Muscle of leg (tissue), 11 donors: ENCODE results near the gene PTPRK. TPM values are rescaled to one million over a fixed set of nuclear protein-coding genes. Genes with fewer than 3 reads are reported as not detected.

Experiments
- DNase-seq: peaks from one replicate; pipeline ENCODE4 v3.0.0; 2013
- H3K27ac ChIP-seq: one replicate; pipeline ENCODE4 v1.5.1; 2013; ENCODE audit warnings: mild to moderate bottlenecking, low read length, control low read depth
- H3K27me3 ChIP-seq: one replicate; pipeline ENCODE4 v1.6.1; 2013; ENCODE audit warnings: low read length; ENCODE audit not compliant: control insufficient read depth, insufficient read depth
- H3K36me3 ChIP-seq: one replicate; pipeline ENCODE4 v1.6.1; 2013; ENCODE audit warnings: low read length; ENCODE audit not compliant: control insufficient read depth, insufficient read depth
- H3K4me1 ChIP-seq: one replicate; pipeline ENCODE4 v1.6.1; 2013; ENCODE audit warnings: low read length; ENCODE audit not compliant: control insufficient read depth, insufficient read depth
- H3K4me3 ChIP-seq: one replicate; pipeline ENCODE4 v1.5.1; 2013; ENCODE audit warnings: low read length, control low read depth
- H3K9me3 ChIP-seq: replicated peaks from 2 replicates; pipeline ENCODE4 v1.6.1; 2013; ENCODE audit warnings: low read depth, low read length; ENCODE audit not compliant: control insufficient read depth
- WGBS: methylation state at CpG from one replicate; pipeline ENCODE4 v1.1.5; 2013; ENCODE audit warnings: missing lambda C conversion rate; ENCODE audit not compliant: insufficient coverage; 5-methylcytosine and 5-hydroxymethylcytosine counted together
- polyA plus RNA-seq, 8 donors: library from polyadenylated mRNA; unstranded; fragments of 120-200 nt; gene quantifications; one replicate each; pipeline versions ENCODE4 v1.2.1 to v1.2.3, GENCODE V29; 2013; ENCODE audit warnings: inconsistent platforms in 1 of 8, low replicate concordance in 1 of 8; ENCODE audit not compliant: insufficient read length in 8 of 8, insufficient read depth in 1 of 8
- total RNA-seq: library from RNA; stranded (reverse); fragments of 120-200 nt; gene quantifications from one replicate; pipeline ENCODE4 v1.2.4, GENCODE V29; 2013

The PTPRK gene
- total and polyA plus RNA-seq, 9 donors, result 14.4 to 21.8 (median 18.2) TPM

DNA sequence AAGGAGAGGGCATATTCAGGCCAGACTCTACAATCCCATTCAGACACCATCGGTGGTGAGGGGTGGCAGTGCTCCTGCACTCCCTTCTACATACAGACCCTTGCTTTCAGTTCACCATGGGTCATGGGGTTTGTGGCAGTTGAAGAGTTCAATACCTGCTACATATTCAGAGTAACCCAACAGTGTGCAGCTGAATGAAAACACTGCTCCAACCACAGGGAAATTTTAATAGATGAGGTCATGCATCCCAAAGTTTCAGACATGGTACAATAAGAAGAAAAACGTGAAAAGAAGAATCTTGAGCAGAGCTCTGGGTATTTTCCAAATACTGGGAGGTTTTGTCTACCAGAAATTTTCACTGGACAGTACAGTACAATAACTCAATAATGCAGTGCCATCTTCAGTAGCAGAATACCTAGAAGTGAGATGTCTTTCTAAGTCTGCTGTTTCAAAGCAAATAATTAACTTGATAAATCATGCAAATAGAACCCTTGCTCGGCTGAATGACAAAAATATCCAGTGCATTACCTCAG is 162.1 kb downstream of the PTPRK start:
- no peak overlapping the region for H3K27ac ChIP-seq
- no CpG with 5 or more reads among the region's 3 CpGs for WGBS

DNA sequence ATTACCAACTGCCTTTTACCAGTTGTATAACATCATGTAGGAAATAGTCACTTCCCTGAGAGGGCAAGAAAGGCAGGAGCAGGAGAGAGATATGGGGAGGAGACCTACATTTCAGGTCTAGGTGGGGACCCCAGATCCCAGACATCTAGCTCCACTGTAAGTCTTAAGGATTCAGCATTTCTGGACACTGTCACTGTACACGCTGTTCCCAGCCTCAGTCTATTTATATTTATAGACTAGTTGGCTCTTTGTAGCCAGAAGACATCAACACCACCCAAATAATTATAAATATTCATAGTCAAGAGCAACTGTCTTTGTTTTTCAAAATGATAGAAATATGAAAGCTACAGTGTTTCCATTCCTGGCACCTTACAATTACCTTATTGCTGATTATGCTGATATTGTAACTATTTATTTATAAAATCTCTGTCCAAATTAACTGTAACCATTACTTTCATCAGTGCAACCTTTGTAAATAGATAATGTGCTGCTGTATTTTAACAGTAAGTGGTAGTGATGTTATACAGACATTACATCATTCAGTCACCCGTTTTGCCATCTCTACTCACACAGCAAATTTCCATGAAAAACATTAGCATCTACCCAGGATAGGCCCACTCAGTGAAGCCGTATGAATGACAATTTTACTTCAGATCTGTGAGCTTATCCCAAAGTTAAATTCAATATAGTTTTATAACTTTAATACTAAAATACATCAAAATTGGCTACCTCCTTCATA is 162.8 kb downstream of the PTPRK start:
- H3K27me3 ChIP-seq, result no peaks in the 10 kb centered on the region
- H3K36me3 ChIP-seq, result no peaks in the 10 kb centered on the region
- H3K4me1 ChIP-seq, result no peaks in the 10 kb centered on the region
- no peak for DNase-seq
- no peaks in the 10 kb centered on the region for H3K9me3 ChIP-seq
- no CpG with 5 or more reads among the region's 3 CpGs for WGBS
- no peak overlapping the region for H3K27ac ChIP-seq
- H3K4me3 ChIP-seq, result no peak overlapping the region

More for the DNA sequence above, 162.1 kb downstream of the PTPRK start:
- H3K4me3 ChIP-seq, result no peak overlapping the region
- no peaks in the 10 kb centered on the region for H3K27me3 ChIP-seq
- no peaks in the 10 kb centered on the region for H3K4me1 ChIP-seq
- H3K9me3 ChIP-seq, result no peaks in the 10 kb centered on the region
- DNase-seq, result no peak
- H3K36me3 ChIP-seq, result no peaks in the 10 kb centered on the region

DNA sequence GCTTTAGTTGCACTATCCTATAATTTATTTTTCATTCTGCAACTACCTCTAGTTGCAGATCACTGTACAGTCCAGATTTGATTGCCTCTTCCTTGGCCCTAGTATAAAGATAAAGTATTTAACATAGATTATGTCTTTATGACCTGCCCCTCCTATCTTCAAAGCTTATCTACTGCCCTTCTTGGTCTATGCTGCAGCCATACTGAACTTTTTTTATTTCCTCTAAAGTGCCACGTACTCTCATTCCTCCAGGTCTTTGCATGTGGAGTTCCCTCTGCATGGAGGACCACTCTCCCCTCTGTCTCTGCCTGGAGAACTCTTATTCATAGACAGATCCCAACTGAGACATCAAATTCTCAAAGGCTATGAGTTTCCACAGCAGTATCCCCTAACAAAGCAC is 168.0 kb downstream of the PTPRK start:
- no peaks in the 10 kb centered on the region for H3K36me3 ChIP-seq
- H3K4me3 ChIP-seq, result no peak overlapping the region
- H3K4me1 ChIP-seq, result no peaks in the 10 kb centered on the region
- DNase-seq, result no peak
- no peak overlapping the region for H3K27ac ChIP-seq
- no peaks in the 10 kb centered on the region for H3K27me3 ChIP-seq
- H3K9me3 ChIP-seq, result no peaks in the 10 kb centered on the region
- 77% methylated on average over 1 of the region's 1 CpG for WGBS

DNA sequence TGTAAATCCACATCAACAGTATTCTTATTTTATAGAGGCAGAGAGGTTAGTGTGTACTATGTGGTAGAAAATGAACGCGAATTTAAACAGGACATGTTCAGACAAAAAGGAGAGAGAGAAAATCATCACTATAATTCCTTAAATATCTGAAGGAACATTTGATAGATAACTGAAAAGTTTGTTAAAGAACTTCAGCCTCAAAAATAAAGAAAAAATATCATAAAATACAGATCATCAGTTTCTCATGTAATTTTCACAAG is 169.2 kb downstream of the PTPRK start:
- H3K4me1 ChIP-seq, result no peaks in the 10 kb centered on the region
- H3K36me3 ChIP-seq, result no peaks in the 10 kb centered on the region
- H3K27me3 ChIP-seq, result no peaks in the 10 kb centered on the region
- H3K9me3 ChIP-seq, result no peaks in the 10 kb centered on the region
- H3K27ac ChIP-seq, result no peak overlapping the region
- no CpG with 5 or more reads among the region's 2 CpGs for WGBS
- H3K4me3 ChIP-seq, result no peak overlapping the region
- no peak for DNase-seq

DNA sequence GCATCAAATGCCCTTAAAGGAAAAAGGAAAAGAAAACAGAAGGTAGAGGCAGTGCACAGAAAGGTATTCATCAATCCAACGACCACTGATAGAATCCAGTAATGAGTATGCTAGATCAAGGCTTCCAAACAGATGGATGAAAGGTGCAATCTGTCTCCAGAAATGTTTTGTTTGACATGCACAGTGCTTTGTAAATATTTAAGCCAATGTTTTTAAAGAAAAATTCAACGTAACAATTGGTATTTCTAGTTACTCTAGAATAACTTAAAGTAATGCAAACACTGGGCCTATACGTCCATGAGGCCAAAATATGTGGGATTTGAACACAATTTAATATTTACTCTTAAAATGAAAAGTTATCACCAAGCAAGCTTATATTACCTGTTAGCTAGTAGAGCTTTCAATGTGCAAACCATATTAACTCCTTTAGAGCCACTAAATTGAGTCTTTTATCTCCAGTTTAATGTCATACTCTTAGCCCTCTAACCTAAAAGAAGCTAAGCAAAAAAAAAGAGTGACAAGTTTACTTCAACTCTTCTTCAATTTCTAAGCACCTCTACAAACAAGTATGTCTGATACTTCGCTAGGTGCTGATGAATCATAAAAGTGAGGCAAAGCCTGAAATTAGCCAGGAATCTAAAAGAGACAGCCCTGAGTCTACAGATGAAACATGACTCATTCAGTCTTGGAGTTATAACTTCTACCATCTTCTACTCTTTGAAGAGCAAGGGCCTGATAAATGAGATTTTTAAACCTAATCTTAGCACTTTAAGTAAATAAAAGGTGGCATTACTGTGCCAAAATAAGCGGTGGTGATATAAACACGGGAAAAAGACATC is 169.8 kb downstream of the PTPRK start:
- Histone ChIP-seq H3K4me1 (no peaks in the 10 kb centered on the region), H3K4me3 (no peak overlapping the region), H3K27ac (no peak overlapping the region), H3K9me3 (no peaks in the 10 kb centered on the region), H3K27me3 (no peaks in the 10 kb centered on the region), H3K36me3 (no peaks in the 10 kb centered on the region)
- DNase-seq, result no peak
- no CpG with 5 or more reads among the region's 6 CpGs for WGBS

DNA sequence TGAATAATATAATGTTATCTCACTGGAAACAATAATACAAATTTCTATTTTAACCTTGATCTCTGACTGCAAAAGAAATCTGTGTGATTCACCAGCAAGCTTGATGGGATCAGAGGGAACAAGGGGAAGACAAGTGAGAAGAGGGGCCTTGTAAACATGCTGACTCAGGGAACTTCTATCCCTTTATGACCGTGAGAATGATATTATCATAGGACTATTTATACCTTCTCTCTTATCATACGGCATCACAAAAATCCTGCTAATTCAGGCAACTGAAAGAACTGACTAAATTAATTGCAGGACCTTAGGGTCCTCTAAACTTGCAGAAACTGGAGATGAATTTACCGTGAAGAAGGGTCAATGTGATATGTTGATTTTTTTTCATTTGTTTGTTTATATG is 173.3 kb downstream of the PTPRK start:
- H3K36me3 ChIP-seq, result no peaks in the 10 kb centered on the region
- no peak overlapping the region for H3K27ac ChIP-seq
- WGBS, result no CpG with 5 or more reads among the region's 3 CpGs
- no peaks in the 10 kb centered on the region for H3K9me3 ChIP-seq
- DNase-seq, result no peak
- H3K4me3 ChIP-seq, result no peak overlapping the region
- no peaks in the 10 kb centered on the region for H3K4me1 ChIP-seq
- H3K27me3 ChIP-seq, result no peaks in the 10 kb centered on the region

DNA sequence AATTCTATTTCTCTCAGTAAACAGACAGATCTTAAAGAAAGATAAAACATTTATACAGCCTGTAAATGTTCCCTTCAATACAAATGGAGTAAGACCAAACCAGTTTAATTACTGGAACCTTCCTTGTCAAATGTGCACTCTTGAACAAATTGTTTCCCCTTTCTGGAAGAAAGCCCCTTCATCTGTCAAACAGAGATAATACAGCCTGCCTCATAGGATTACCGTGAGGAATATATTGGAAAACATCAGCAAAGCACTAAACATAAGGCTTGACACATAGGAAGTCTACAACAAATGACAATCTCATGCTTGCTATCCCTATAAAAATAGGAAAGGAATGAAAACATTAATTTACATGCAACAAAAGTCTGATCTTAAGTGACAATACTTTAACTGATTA is 173.8 kb downstream of the PTPRK start:
- DNase-seq, result no peak
- Histone ChIP-seq H3K4me1 (no peaks in the 10 kb centered on the region), H3K9me3 (no peaks in the 10 kb centered on the region), H3K27ac (no peak overlapping the region), H3K27me3 (no peaks in the 10 kb centered on the region), H3K36me3 (no peaks in the 10 kb centered on the region), H3K4me3 (no peak overlapping the region)
- WGBS, result no CpG with 5 or more reads among the region's 1 CpG

DNA sequence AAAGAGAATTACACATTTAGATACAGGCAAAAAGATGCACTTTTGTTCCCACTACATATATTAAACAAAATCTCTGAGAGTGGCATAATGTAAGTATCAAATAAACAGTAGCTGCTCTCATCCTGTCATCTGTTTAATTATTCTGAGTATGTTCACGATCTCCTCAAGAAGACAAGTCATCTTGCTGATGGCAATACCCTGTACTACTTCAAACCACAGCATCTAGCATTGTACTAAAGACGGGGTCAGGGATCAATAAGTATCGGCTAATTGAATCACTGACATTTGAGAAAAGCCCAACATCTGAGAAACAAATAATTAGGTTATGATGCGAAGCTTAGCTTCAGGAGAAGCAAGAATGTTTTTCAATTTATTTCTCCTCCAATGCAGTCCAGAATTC is 175.1 kb downstream of the PTPRK start:
- Histone ChIP-seq H3K27me3 (no peaks in the 10 kb centered on the region), H3K4me1 (no peaks in the 10 kb centered on the region), H3K36me3 (no peaks in the 10 kb centered on the region), H3K27ac (no peak overlapping the region), H3K9me3 (no peaks in the 10 kb centered on the region), H3K4me3 (no peak overlapping the region)
- no peak for DNase-seq
- WGBS, result no CpG with 5 or more reads among the region's 4 CpGs

DNA sequence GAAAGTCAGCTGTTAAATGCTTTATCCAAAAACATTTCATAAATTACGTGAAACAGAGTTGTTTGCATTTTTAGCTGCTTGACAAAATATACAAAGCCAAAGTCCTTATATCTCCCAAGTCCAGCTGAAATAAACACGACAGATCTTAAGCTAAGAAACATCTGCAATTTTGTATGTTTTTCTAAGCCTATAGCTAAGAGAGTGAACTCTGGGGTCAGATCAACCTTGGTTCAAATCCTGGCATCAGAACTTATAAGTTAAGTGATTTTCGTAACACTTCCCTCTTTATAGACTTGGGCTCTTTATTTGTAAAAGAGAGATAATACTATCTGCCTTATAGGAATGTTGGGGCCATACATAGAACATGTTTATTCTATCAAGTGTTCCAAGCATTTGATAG is 176.7 kb downstream of the PTPRK start:
- Histone ChIP-seq H3K27me3 (no peaks in the 10 kb centered on the region), H3K27ac (no peak overlapping the region), H3K4me1 (no peaks in the 10 kb centered on the region), H3K36me3 (no peaks in the 10 kb centered on the region), H3K9me3 (no peaks in the 10 kb centered on the region), H3K4me3 (no peak overlapping the region)
- WGBS, result no CpG with 5 or more reads among the region's 3 CpGs
- DNase-seq, result no peak

DNA sequence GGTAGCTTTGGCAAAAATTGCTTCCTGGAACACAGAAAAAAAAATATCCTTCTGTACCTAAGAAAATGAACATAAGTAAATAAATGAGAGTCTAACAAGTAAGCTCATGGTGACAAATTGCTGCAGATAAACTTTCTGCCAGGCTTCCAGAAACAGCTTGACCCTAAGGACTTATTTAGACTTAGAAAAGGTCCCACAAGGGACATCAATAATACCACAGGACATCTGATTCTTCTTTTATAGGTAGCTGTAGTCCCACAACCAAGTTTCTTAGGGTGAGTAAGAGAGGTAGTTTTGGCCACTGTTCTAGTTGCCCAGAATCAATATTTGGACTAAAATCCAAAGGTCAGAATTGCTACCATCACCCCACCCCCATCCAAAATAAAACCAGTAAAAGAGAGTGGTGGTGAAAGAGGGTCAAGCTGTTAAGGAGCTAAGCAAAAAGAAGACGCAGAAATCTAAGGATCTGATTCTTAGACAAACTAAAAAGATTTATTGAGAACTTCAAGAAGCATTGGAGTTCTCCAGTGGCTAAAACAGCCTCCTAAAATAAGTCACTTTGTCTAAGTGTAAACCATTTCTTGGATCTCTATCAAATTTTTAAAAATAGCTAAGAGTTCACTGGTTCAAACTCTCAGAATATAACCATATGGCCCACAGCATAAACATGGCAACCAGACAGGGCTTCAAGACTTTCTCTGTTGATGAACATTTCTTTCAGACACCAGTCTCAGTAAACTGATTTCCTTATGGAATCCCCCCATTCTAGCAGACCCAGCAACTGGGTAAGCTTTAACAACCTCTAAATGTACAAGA is 180.6 kb downstream of the PTPRK start:
- peak; percentile 50 for DNase-seq

More for the DNA sequence above, 180.6 kb downstream of the PTPRK start:
- Histone ChIP-seq H3K27ac (peak overlapping the region; percentile 36), H3K9me3 (no peaks in the 10 kb centered on the region), H3K27me3 (no peaks in the 10 kb centered on the region), H3K36me3 (no peaks in the 10 kb centered on the region), H3K4me3 (no peak overlapping the region), H3K4me1 (no peaks in the 10 kb centered on the region)
- WGBS, result no CpG with 5 or more reads among the region's 1 CpG
